OCI-LY1 (cell line): ENCODE data around the gene SNX7.

Experiments
- EZH2 ChIP-seq: fragments of 200-600 bp; sonication (generic), shearing (Covaris generic); IDR thresholded peaks from 2 replicates; pipeline ENCODE4 v1.8.0; 2017; ENCODE audit warnings: borderline replicate concordance, mixed run types, mild to moderate bottlenecking, antibody characterized with exemption, low read length, moderate library complexity, mixed read lengths
- TF ChIP-seq, protein P1 (sequence below): fragments of 200-600 bp; sonication (generic), shearing (Covaris generic); IDR thresholded peaks from 2 replicates; pipeline ENCODE4 v1.5.1; 2017; ENCODE audit warnings: mild to moderate bottlenecking, antibody characterized with exemption, low read length, moderate library complexity, mixed read lengths

DNA sequence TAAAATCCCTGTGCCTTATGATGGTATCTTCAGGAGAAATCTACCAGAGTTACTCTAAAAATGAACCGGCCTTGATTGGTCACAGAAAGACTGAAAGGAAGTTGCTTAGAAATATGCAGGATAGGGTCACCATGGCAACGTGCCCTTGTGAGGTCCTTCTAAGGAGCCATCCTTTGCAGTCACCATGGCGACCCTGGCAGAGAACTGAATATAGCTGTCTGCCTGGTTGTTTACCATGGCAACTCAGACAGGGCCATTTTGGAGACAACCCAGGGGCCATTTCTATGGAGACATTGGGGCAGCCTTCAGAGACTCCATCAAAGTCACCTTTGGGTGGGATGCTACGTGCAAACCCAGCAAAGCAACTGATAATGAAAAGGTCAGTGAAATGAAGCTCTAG, 43.0 kb downstream of the SNX7 start:
- TF ChIP-seq, protein P1, sequence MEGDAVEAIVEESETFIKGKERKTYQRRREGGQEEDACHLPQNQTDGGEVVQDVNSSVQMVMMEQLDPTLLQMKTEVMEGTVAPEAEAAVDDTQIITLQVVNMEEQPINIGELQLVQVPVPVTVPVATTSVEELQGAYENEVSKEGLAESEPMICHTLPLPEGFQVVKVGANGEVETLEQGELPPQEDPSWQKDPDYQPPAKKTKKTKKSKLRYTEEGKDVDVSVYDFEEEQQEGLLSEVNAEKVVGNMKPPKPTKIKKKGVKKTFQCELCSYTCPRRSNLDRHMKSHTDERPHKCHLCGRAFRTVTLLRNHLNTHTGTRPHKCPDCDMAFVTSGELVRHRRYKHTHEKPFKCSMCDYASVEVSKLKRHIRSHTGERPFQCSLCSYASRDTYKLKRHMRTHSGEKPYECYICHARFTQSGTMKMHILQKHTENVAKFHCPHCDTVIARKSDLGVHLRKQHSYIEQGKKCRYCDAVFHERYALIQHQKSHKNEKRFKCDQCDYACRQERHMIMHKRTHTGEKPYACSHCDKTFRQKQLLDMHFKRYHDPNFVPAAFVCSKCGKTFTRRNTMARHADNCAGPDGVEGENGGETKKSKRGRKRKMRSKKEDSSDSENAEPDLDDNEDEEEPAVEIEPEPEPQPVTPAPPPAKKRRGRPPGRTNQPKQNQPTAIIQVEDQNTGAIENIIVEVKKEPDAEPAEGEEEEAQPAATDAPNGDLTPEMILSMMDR: no peak
- no peak for TF ChIP-seq EZH2
